ENCODE data around the gene RPUSD4. TPM values are rescaled to one million over a fixed set of nuclear protein-coding genes. Genes with fewer than 3 reads are reported as not detected.

RPUSD4 gene
- total RNA-seq, 1 experiment from 2014 or later: 40.1 TPM

GRCh38 chr11:126160345-126161022 is 51.0 kb downstream of the RPUSD4 start:
- no TSS peak for BruUV-seq (replicated peaks)
- POLR2A ChIA-PET: no interaction called here
- ATAC-seq: no peak

More at GRCh38 chr11:126160345-126161022, 51.0 kb downstream of the RPUSD4 start:
- no peak for DNase-seq (ENCODE audit: low read depth, low spot score)
- ChIA-PET RAD21 (ENCODE audit: low non-redundant PET in 1 of 2, low total read pairs in 2 of 2, uncharacterized antibody in 2 of 2, unreplicated experiment in 2 of 2) (no interaction called here), CTCF (no interaction called here)
- peaks cover 0 to 9% of the 10 kb centered on the region in 2 experiments; a peak in 2 of 4 replicates for H3K4me1 ChIP-seq (ENCODE audit: control insufficient read depth in 1 of 2, insufficient read depth in 2 of 2, low read length in 2 of 2)
- H3K4me2 ChIP-seq (ENCODE audit: low read length): no peak overlapping the region
- no peaks in the 10 kb centered on the region for H3K9me3 ChIP-seq (ENCODE audit: control insufficient read depth in 1 of 2, insufficient read depth in 1 of 2, low read depth in 1 of 2, low read length in 2 of 2)
- H3K9ac ChIP-seq (ENCODE audit: low read length): no peak overlapping the region
- intact Hi-C loops (cut with micrococcal nuclease): no loop called here
- H2AFZ ChIP-seq (ENCODE audit: low read depth, low read length, poor library complexity, severe bottlenecking): no peak overlapping the region
- no peaks in the 10 kb centered on the region for H4K20me1 ChIP-seq (ENCODE audit: insufficient read depth)
- no peak overlapping the region for H3K27ac ChIP-seq (ENCODE audit: low read depth, low read length)
- no peaks in the 10 kb centered on the region for H3K27me3 ChIP-seq (ENCODE audit: insufficient read depth, low read length)
- no peak for TF ChIP-seq ZFX (IDR thresholded peaks at IDR 0.05)
- no peak for TF ChIP-seq SP1 (IDR thresholded peaks at IDR 0.05; ENCODE audit: low read depth)
- TF ChIP-seq JUND (IDR thresholded peaks at IDR 0.05): no peak
- TF ChIP-seq EZH2 (IDR thresholded peaks at IDR 0.05): no peak
- no peak for TF ChIP-seq RAD21 (IDR thresholded peaks at IDR 0.05; ENCODE audit: low read depth)
- TF ChIP-seq ZBTB33 (IDR thresholded peaks at IDR 0.05; ENCODE audit: extremely low read depth, insufficient replicate concordance, low read length): no peak
- no peak for TF ChIP-seq SIN3A (IDR thresholded peaks at IDR 0.05; ENCODE audit: low read depth)
- TF ChIP-seq CTCF (IDR thresholded peaks at IDR 0.05 in 2 of 3, conservative IDR thresholded peaks at IDR 0.05 in 1 of 3; ENCODE audit: borderline replicate concordance in 1 of 3, insufficient read depth in 1 of 3, low read depth in 2 of 3, low read length in 2 of 3): no peak
- no peak for TF ChIP-seq SRF (IDR thresholded peaks at IDR 0.05; ENCODE audit: low read depth)
- TF ChIP-seq ZNF274 (IDR thresholded peaks at IDR 0.05; ENCODE audit: low read depth, low read length): no peak
- TF ChIP-seq MAX (IDR thresholded peaks at IDR 0.05): no peak
- no peak for TF ChIP-seq REST (IDR thresholded peaks at IDR 0.05; ENCODE audit: low read depth)
- TF ChIP-seq TCF7L2 (IDR thresholded peaks at IDR 0.05; ENCODE audit: borderline replicate concordance, extremely low read depth, insufficient read depth, insufficient read length): no peak
- TF ChIP-seq POLR2A (IDR thresholded peaks at IDR 0.05; ENCODE audit: borderline replicate concordance, extremely low read depth, insufficient read depth, insufficient read length): no peak
- no peak for TF ChIP-seq YY1 (IDR thresholded peaks at IDR 0.05; ENCODE audit: extremely low read depth, insufficient replicate concordance, low read depth, low read length)
- no peak for TF ChIP-seq CEBPB (IDR thresholded peaks at IDR 0.05; ENCODE audit: low read depth)
- TF ChIP-seq FOSL1 (IDR thresholded peaks at IDR 0.05; ENCODE audit: low read depth): no peak
- TF ChIP-seq CBX3 (IDR thresholded peaks at IDR 0.05; ENCODE audit: low read depth): no peak
- no peak for TF ChIP-seq EGR1 (IDR thresholded peaks at IDR 0.05; ENCODE audit: low read depth)
- TF ChIP-seq ELF1 (IDR thresholded peaks at IDR 0.05; ENCODE audit: borderline replicate concordance, low read depth): no peak
- H3K36me3 ChIP-seq (ENCODE audit: control insufficient read depth in 1 of 2, insufficient read depth in 2 of 2, low read length in 2 of 2): no peaks in the 10 kb centered on the region
- no peak overlapping the region for H3K4me3 ChIP-seq (replicated peaks in 1 of 2; ENCODE audit: low read depth in 1 of 2, low read length in 2 of 2)
- H3K79me2 ChIP-seq (ENCODE audit: insufficient read depth, low read length): no peaks in the 10 kb centered on the region
- no peaks in the 10 kb centered on the region for H3K9me2 ChIP-seq (ENCODE audit: insufficient read depth)

Measured in HCT116 (cell line).